T-helper 17 cell (primary cell): ENCODE results near the gene NKX2-3. TPM values are rescaled to one million over a fixed set of nuclear protein-coding genes. Genes with fewer than 3 reads are reported as not detected.

Experiments
- total RNA-seq, 4 donors: library from RNA in 2 of 4; stranded (reverse) in 2 of 4; gene quantifications; one replicate each; pipeline ENCODE4 v1.2.3 and lab custom pipeline; 2022 to 2026

NKX2-3 gene
- total RNA-seq, 2 donors from 2014 or later = not detected

Other genes starting within 250 kb of the NKX2-3 start
- under 1 TPM; 0.15 to 0.16 TPM for gene CNNM1, start 203.6 kb upstream of the NKX2-3 start, total RNA-seq
- gene GOT1, start 102.3 kb upstream of the NKX2-3 start, total RNA-seq = 1 to 10 TPM; 7.0 to 7.7 TPM
- gene SLC25A28, start 87.5 kb downstream of the NKX2-3 start, total RNA-seq = 10 to 100 TPM; 65.5 to 69.4 TPM
- 1 to 10 TPM; 2.6 to 3.1 TPM for gene ENTPD7, start 126.6 kb downstream of the NKX2-3 start, total RNA-seq
- gene COX15, start 199.2 kb downstream of the NKX2-3 start, total RNA-seq = 10 to 100 TPM; 16.3 to 16.6 TPM
- gene CUTC, start 199.3 kb downstream of the NKX2-3 start, total RNA-seq = 10 to 100 TPM; 17.1 to 17.6 TPM
- 1 to 10 TPM; 3.0 to 3.2 TPM for gene ABCC2, start 249.7 kb downstream of the NKX2-3 start, total RNA-seq